ENCODE measurements around the gene KIF1C. TPM values are rescaled to one million over a fixed set of nuclear protein-coding genes. Genes with fewer than 3 reads are reported as not detected.

Gene KIF1C
- total and polyA plus RNA-seq, 7 experiments from 2014 or later = 3.0 to 46.5 (median 18.7) TPM

GRCh38 chr17:4978726-4979125 lies 19.0 kb upstream of the KIF1C start:
- DNase-seq (no peak), ATAC-seq (peak; percentile 55)
- Mint-ChIP-seq H3K4me3 (no peak overlapping the region), H3K9me3 (no peaks in the 10 kb centered on the region), H3K4me1 (peaks cover 19 to 32% (median 26%) of the 10 kb centered on the region in 7 donors), H3K27ac (peak overlapping the region in 1 of 9 donors; percentile 37), H3K36me3 (peaks cover 8 to 54% (median 24%) of the 10 kb centered on the region in 5 donors), H3K27me3 (no peaks in the 10 kb centered on the region)
- peaks cover 3 to 14% of the 10 kb centered on the region in 2 donors for H3K4me1 ChIP-seq (ENCODE audit: control insufficient read depth in 2 of 2, insufficient read depth in 2 of 2, low read length in 2 of 2)
- ChIA-PET POLR2A (interaction anchor here (0.6 to 3.8 kb wide), 4 partner anchors 8 to 39 kb away, joined by 3 to 17 read pairs (median 6); partner anchors contain the start of genes CAMTA2, PFN1, RNF167 and SLC25A11), CTCF (interaction anchor here (0.7 to 1.2 kb wide), 3 partner anchors 11 to 70 kb away, joined by 3 read pairs; partner anchors contain the start of gene SPAG7)
- no peak overlapping the region for H3K27ac ChIP-seq (ENCODE audit: low read depth, low read length)
- H3K27me3 ChIP-seq (ENCODE audit: control insufficient read depth in 2 of 2, insufficient read depth in 2 of 2, low read length in 2 of 2) = no peaks in the 10 kb centered on the region
- intact Hi-C loops (cut with micrococcal nuclease) = no loop called here
- H3K4me3 ChIP-seq (ENCODE audit: low read length) = no peak overlapping the region
- H3K36me3 ChIP-seq (ENCODE audit: control insufficient read depth in 2 of 3, insufficient read depth in 3 of 3, low read length in 3 of 3) = peaks cover 12 to 80% (median 28%) of the 10 kb centered on the region in 3 experiments
- H3K9me3 ChIP-seq (ENCODE audit: control insufficient read depth in 2 of 3, low read length in 3 of 3) = no peaks in the 10 kb centered on the region

GRCh38 chr17:4980644-4981216 lies 17.0 kb upstream of the KIF1C start:
- Histone ChIP-seq H3K4me3 (ENCODE audit: low read length) (no peak overlapping the region), H3K27ac (ENCODE audit: low read depth, low read length) (no peak overlapping the region), H3K4me1 (ENCODE audit: control insufficient read depth in 2 of 2, insufficient read depth in 2 of 2, low read length in 2 of 2) (peaks cover 3 to 14% of the 10 kb centered on the region in 2 donors), H3K9me3 (ENCODE audit: control insufficient read depth in 2 of 3, low read length in 3 of 3) (no peaks in the 10 kb centered on the region), H3K27me3 (ENCODE audit: control insufficient read depth in 2 of 2, insufficient read depth in 2 of 2, low read length in 2 of 2) (no peaks in the 10 kb centered on the region), H3K36me3 (ENCODE audit: control insufficient read depth in 2 of 3, insufficient read depth in 3 of 3, low read length in 3 of 3) (peaks cover 12 to 67% (median 17%) of the 10 kb centered on the region in 3 experiments)
- peak overlapping the region; percentile 31 to 78 (median 67) for H3K27ac Mint-ChIP-seq
- ATAC-seq (peak; percentile 92), DNase-seq (peak in 7 of 9 donors; percentile 58 to 77 (median 74))
- ChIA-PET CTCF (interaction anchor here (0.6 to 2.7 kb wide), 14 partner anchors 9 to 300 kb away, joined by 3 to 15 read pairs (median 4); partner anchors contain the start of genes PFN1 and SLC52A1), POLR2A (interaction anchor here (0.6 to 3.8 kb wide), 12 partner anchors 9 to 82 kb away, joined by 3 to 21 read pairs (median 4); partner anchors contain the start of genes INCA1, KIF1C, PFN1 and RNF167)
- H3K27me3 Mint-ChIP-seq = no peaks in the 10 kb centered on the region
- H3K4me1 Mint-ChIP-seq = peaks cover 13 to 34% (median 26%) of the 10 kb centered on the region in 7 donors
- peaks cover 8 to 42% (median 16%) of the 10 kb centered on the region in 5 donors for H3K36me3 Mint-ChIP-seq
- H3K9me3 Mint-ChIP-seq = no peaks in the 10 kb centered on the region
- intact Hi-C loops (cut with micrococcal nuclease) = loop anchor here (1.0 to 2.0 kb wide), 6 partner anchors 13 to 82 kb away; partner anchors contain the start of genes INCA1 (in 2 of the 2), KIF1C (in 2 of the 2) and SPAG7 (in 1 of the 2)
- peak overlapping the region in 8 of 10 donors; percentile 2 to 83 (median 41) for H3K4me3 Mint-ChIP-seq

- H3K27ac Mint-ChIP-seq = peak overlapping the region in 2 of 9 donors; percentile 10 to 37
Observed at GRCh38 chr17:4982305-4982704, 15.4 kb upstream of the KIF1C start.

GRCh38 chr17:4986403-4986802 lies 11.3 kb upstream of the KIF1C start:
- Mint-ChIP-seq H3K4me1 (peaks cover 29 to 58% (median 48%) of the 10 kb centered on the region in 7 donors), H3K36me3 (peaks cover 0 to 18% (median 5%) of the 10 kb centered on the region in 5 donors), H3K27ac (peak overlapping the region; percentile 63 to 95 (median 90)), H3K9me3 (no peaks in the 10 kb centered on the region), H3K27me3 (no peaks in the 10 kb centered on the region), H3K4me3 (peak overlapping the region; percentile 86 to 94 (median 91))
- DNase-seq = peak in 1 of 9 donors; percentile 35
- Histone ChIP-seq H3K36me3 (ENCODE audit: control insufficient read depth in 2 of 3, insufficient read depth in 3 of 3, low read length in 3 of 3) (peaks cover 0 to 31% (median 0%) of the 10 kb centered on the region in 3 experiments), H3K4me1 (ENCODE audit: control insufficient read depth in 2 of 2, insufficient read depth in 2 of 2, low read length in 2 of 2) (peaks cover 13 to 23% of the 10 kb centered on the region in 2 donors), H3K27me3 (ENCODE audit: control insufficient read depth in 2 of 2, insufficient read depth in 2 of 2, low read length in 2 of 2) (no peaks in the 10 kb centered on the region), H3K27ac (ENCODE audit: low read depth, low read length) (peak overlapping the region; percentile 99), H3K4me3 (ENCODE audit: low read length) (peak overlapping the region; percentile 91), H3K9me3 (ENCODE audit: control insufficient read depth in 2 of 3, low read length in 3 of 3) (no peaks in the 10 kb centered on the region)
- CTCF ChIA-PET = interaction anchor here (1.4 to 2.7 kb wide), 2 partner anchors 18 to 81 kb away, joined by 4 to 13 read pairs; partner anchors contain the start of gene SPAG7
- POLR2A ChIA-PET = interaction anchor here (0.5 to 4.0 kb wide), 14 partner anchors 8 to 206 kb away, joined by 3 to 50 read pairs (median 7); partner anchors contain the start of genes C17orf107, INCA1, KIF1C and PFN1
- intact Hi-C loops (cut with micrococcal nuclease) = loop anchor here in 1 of 2 donors (5.0 kb wide), 2 partner anchors 46 to 126 kb away; partner anchors contain the start of gene ZNF232
- ATAC-seq = no peak

More at GRCh38 chr17:4982305-4982704, 15.4 kb upstream of the KIF1C start:
- Histone ChIP-seq H3K27me3 (ENCODE audit: control insufficient read depth in 2 of 2, insufficient read depth in 2 of 2, low read length in 2 of 2) (no peaks in the 10 kb centered on the region), H3K36me3 (ENCODE audit: control insufficient read depth in 2 of 3, insufficient read depth in 3 of 3, low read length in 3 of 3) (peaks cover 11 to 59% (median 12%) of the 10 kb centered on the region in 3 experiments), H3K27ac (ENCODE audit: low read depth, low read length) (no peak overlapping the region), H3K9me3 (ENCODE audit: control insufficient read depth in 2 of 3, low read length in 3 of 3) (no peaks in the 10 kb centered on the region), H3K4me1 (ENCODE audit: control insufficient read depth in 2 of 2, insufficient read depth in 2 of 2, low read length in 2 of 2) (peaks cover 9 to 14% of the 10 kb centered on the region in 2 donors), H3K4me3 (ENCODE audit: low read length) (no peak overlapping the region)
- Mint-ChIP-seq H3K36me3 (peaks cover 8 to 38% (median 15%) of the 10 kb centered on the region in 5 donors), H3K4me1 (peaks cover 23 to 46% (median 37%) of the 10 kb centered on the region in 7 donors), H3K9me3 (no peaks in the 10 kb centered on the region), H3K4me3 (peak overlapping the region in 2 of 10 donors; percentile 0 to 19), H3K27me3 (no peaks in the 10 kb centered on the region)
- ChIA-PET POLR2A (interaction anchor here (1.0 kb wide), 2 partner anchors 10 to 13 kb away, joined by 3 to 4 read pairs; no protein-coding TSS in a partner anchor), CTCF (interaction anchor here (1.6 to 2.0 kb wide), 2 partner anchors 73 to 79 kb away, joined by 5 read pairs; no protein-coding TSS in a partner anchor)
- intact Hi-C loops (cut with micrococcal nuclease) = no loop called here
- ATAC-seq = no peak
- DNase-seq = no peak

GRCh38 chr17:4986951-4987766 lies 10.6 kb upstream of the KIF1C start, which contains the start of gene CAMTA2:
Gene CAMTA2 (minus strand): TSS chr17:4987675. CDS start chr17:4986222, 1,453 bp downstream.
- intact Hi-C loops (cut with micrococcal nuclease) = loop anchor here (1.0 to 5.0 kb wide), 7 partner anchors 10 to 125 kb away; partner anchors contain the start of genes INCA1 (in 2 of the 2), KIF1C (in 2 of the 2), RNF167 (in 2 of the 2) and SLC25A11 (in 2 of the 2)
- Mint-ChIP-seq H3K4me3 (peak within 1 kb of the TSS; percentile 86 to 94 (median 91)), H3K36me3 (peaks cover 0 to 15% (median 6%) of the 10 kb centered on the region in 5 donors), H3K9me3 (no peaks in the 10 kb centered on the region), H3K27me3 (no peaks in the 10 kb centered on the region), H3K27ac (peak within 1 kb of the TSS; percentile 87 to 95 (median 93)), H3K4me1 (peaks cover 29 to 51% (median 46%) of the 10 kb centered on the region in 7 donors)
- H3K27me3 ChIP-seq (ENCODE audit: control insufficient read depth in 2 of 2, insufficient read depth in 2 of 2, low read length in 2 of 2) = no peaks in the 10 kb centered on the region
- H3K4me1 ChIP-seq (ENCODE audit: control insufficient read depth in 2 of 2, insufficient read depth in 2 of 2, low read length in 2 of 2) = peaks cover 10 to 23% of the 10 kb centered on the region in 2 donors
- no peaks in the 10 kb centered on the region for H3K9me3 ChIP-seq (ENCODE audit: control insufficient read depth in 2 of 3, low read length in 3 of 3)
- ChIA-PET POLR2A (interaction anchor here (0.5 to 4.0 kb wide), 17 partner anchors 9 to 240 kb away, joined by 3 to 50 read pairs (median 6); partner anchors contain the start of genes C17orf107, INCA1, KIF1C and PFN1), CTCF (interaction anchor here (0.7 to 2.7 kb wide), 7 partner anchors 10 to 82 kb away, joined by 3 to 13 read pairs (median 5); partner anchors contain the start of genes INCA1 and SPAG7)
- peak within 1 kb of the TSS; percentile 99 for H3K27ac ChIP-seq (ENCODE audit: low read depth, low read length)
- peaks cover 0 to 25% (median 0%) of the 10 kb centered on the region in 3 experiments for H3K36me3 ChIP-seq (ENCODE audit: control insufficient read depth in 2 of 3, insufficient read depth in 3 of 3, low read length in 3 of 3)
- ATAC-seq (peak; percentile 93), DNase-seq (peak; percentile 70 to 87 (median 80))
- H3K4me3 ChIP-seq (ENCODE audit: low read length) = peak within 1 kb of the TSS; percentile 91
